T-helper 1 cell treated with Interleukin-12 subunit alpha and Interleukin-12 subunit beta and Interleukin-4 antibody, amounts not matched to agents 30 ng/mL and 1 ng/mL, for 36 hours (primary cell): Measurements from ENCODE around the gene NLRP1. TPM values are rescaled to one million over a fixed set of nuclear protein-coding genes. Genes with fewer than 3 reads are reported as not detected.

Source experiments
- intact Hi-C: fragments of 100-400 bp; cut with micrococcal nuclease; formaldehyde crosslinking; loops from one replicate; pipeline ENCODE4 v1.15.1; 2024
- total RNA-seq: library from RNA; stranded (reverse); gene quantifications from 2 replicates; pipeline ENCODE4 v1.2.3, GENCODE V29; 2022

NLRP1 gene
- total RNA-seq, 1 donor from 2014 or later = 69.0 TPM

GRCh38 chr17:5486206-5487124, 97.8 kb downstream of the NLRP1 start, which contains the start of gene MIS12:
Gene MIS12, plus strand, starts transcription at chr17:5486566. Its CDS starts 2,297 bp downstream, at chr17:5488863.
- intact Hi-C loops = loop anchor here (1.0 to 5.0 kb wide), 14 partner anchors 15 to 1821 kb away; partner anchors contain the start of genes C1QBP, EIF5A, KIAA0753 and NLRP1

DNA sequence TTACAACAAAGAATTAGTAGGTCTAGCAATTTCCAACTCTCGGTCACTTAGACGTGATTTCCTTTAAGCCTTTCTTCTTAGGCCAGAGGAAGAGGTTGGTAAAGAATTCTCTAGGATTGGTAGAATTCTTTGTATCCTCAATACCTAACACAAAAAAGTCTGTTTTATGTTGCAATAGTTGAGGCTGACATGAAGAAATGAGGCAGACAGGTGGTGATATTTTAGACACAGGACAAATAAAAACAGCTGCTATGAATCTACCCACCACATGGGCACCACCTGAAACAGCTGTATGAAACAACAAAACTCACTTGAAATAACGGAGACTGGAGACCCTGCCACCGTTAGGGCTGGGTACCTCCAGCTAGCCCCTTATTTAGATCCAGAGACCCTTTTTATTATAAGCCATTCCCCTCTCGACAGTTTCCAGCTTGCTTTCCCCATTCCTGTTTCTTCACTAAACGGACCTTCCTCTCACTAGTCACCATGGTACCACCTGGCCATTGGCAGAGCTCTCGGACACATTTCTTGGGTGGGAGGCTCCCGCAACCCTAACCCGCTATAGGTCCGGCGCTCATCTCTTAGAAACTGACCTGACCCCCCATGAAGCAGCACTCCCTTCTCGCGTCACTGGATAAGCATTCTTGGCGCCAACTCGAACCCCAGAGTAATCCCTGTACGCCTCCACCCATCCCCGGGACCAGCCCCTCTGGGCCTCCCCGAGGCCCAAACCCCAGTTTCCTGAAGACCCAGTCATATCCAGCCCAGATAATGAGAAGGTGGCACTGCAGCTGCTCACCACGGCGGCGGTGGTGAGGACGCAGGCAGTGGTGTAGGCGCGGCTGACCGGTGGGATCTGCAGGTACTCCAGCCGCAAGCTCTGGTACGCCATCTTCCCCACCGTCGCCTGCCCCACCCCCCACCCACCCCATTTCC, 98.8 kb downstream of the NLRP1 start, which contains the start of gene DERL2:
Gene DERL2, minus strand, starts transcription at position 909 of the 936 bp plus-strand sequence. Its CDS starts 17 bp downstream, at position 892.
- intact Hi-C loops = loop anchor here (1.0 to 5.0 kb wide), 14 partner anchors 16 to 1822 kb away; partner anchors contain the start of genes C1QBP, EIF5A, KIAA0753 and NLRP1

- intact Hi-C loops = no loop called here
These were observed 102.9 kb downstream of the NLRP1 start for GRCh38 chr17:5481451-5481850.

- intact Hi-C loops = no loop called here
These were observed 103.3 kb downstream of the NLRP1 start for GRCh38 chr17:5480962-5481361.

DNA sequence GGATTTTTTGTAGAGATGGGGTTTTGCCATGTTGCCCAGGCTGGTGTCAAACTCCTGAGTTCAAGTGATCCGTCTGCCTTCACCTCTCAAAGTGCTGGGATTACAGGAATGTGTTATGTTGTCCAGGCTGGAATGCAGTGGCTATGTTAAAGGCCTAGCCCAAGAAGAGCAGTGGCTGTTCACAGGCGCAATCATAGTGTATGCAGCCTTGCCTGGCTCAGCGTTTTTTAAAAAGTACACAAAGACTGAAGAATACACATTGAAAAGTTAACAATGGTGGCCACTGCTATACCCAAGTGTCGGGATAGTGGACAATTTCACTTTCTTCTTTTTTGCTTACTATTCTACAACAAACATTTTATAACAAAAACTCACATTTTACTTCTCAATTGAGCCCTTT, 105.3 kb downstream of the NLRP1 start:
- intact Hi-C loops = no loop called here

GRCh38 chr17:5473906-5474305, 110.4 kb downstream of the NLRP1 start:
- intact Hi-C loops = no loop called here

DNA sequence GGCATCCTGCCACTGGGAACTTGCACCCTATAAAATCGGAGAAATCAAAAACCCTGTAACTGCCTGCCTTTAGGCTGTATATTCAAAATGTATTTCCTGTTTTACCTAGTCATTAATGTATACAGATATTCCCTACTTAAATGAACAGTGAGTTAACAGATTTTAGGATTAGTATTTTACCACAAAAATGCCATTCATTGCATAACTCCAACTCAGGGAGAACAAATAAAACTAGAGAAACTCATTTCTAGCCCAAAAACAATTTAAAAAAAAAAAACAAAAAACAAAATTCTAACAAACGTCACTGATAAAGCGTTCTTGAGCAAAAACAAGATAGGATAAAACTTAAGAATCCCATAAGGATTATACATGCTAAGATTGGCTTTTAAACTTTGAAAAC, 111.8 kb downstream of the NLRP1 start:
- intact Hi-C loops = no loop called here

DNA sequence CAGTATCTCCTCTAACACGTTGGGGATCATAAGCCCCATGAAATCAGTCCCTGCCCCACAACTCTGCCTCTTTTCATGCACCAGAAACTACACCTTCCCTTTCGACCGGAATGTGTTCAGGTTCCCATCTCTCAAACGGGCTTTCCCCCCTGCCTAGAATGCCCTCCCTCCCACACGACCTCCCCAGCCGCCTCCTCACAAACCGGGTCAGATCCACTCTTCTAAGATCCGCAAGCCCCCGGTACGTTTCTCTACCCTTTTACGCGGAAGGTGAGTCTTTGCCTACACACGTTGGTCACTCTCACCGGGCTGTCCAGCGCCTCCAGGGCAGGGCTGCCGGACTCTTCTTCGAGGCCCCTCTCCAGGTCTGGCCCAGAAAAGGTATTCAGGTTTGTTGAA, 116.2 kb downstream of the NLRP1 start:
- intact Hi-C loops = no loop called here

GRCh38 chr17:5467416-5467815, 116.9 kb downstream of the NLRP1 start:
- intact Hi-C loops = no loop called here

GRCh38 chr17:5466295-5466694, 118.0 kb downstream of the NLRP1 start:
- intact Hi-C loops = no loop called here

- intact Hi-C loops = no loop called here
These were observed 119.4 kb downstream of the NLRP1 start for GRCh38 chr17:5464717-5465507.

Other genes with a start within 250 kb of the NLRP1 start
- 77.5 and 84.6 TPM in 2 replicates for gene NUP88, start 164.8 kb downstream of the NLRP1 start, total RNA-seq
- gene RPAIN, start 164.3 kb downstream of the NLRP1 start, total RNA-seq = 52.2 and 54.1 TPM in 2 replicates
- 156 and 164 TPM in 2 replicates for gene C1QBP, start 145.4 kb downstream of the NLRP1 start, total RNA-seq
- gene DHX33, start 115.5 kb downstream of the NLRP1 start, total RNA-seq = 21.2 and 21.6 TPM in 2 replicates
- 89.8 and 98.0 TPM in 2 replicates for gene DERL2, start 98.3 kb downstream of the NLRP1 start, total RNA-seq
- gene MIS12, start 97.9 kb downstream of the NLRP1 start, total RNA-seq = 35.6 and 37.4 TPM in 2 replicates